ENCODE measurements around the gene XPOT.

XPOT gene

DNA sequence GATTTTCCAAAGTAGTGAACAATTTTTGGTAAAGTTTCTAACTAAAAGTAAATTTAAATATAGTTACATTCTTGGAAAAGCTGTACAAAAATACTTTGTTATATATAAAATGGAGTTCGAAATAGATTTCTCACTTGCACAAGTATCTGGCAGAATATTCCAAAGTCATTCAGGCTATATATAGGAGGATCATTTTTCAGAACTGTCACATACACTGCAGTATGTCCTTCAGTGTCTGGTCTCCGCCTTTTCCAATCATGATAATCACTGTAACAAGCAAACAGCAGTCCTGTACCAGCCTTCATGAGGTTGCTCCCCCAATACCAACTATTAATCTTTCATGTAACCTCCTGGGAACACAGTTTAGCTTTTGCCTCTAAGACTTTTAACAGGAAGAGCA is 66.3 kb downstream of the XPOT start:
- no peak for DNase-seq

DNA sequence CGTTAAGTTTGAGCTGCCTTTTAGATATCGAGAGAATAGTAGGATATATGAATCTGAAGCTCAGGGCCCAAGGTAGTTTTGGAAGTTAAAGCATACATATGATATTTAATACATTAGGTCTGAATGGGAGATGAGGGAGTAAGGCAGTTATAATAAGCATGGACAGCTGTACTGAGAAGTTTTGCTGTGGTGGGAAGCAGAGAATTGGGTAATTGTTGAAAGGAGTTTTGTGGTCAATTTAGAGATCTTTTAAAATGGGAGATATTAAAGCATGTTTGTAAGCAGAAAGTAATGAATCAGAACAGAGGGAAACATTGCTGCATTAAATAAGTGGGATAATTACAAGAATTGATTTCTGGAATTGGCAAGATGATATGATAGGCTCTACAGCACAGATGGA is 69.0 kb downstream of the XPOT start:
- no peak for DNase-seq

DNA sequence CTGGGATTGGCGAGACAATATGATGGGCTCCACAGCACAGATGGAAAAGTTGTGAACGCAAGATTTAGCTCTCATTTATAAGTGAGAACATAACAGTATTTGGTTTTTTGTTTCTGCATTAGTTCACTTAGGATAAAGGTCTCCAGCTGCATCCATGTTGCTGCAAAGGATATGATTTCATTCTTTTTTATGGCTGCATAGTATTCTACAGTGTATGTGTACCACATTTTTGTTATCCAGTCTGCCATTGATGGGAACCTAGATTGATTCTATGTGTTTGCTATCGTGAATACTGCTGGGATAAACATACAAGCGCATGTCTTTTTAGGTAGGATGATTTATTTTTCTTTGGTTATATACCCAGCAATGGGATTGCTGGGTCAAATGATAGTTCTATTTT is 71.3 kb downstream of the XPOT start:
- DNase-seq, result no peak

DNA sequence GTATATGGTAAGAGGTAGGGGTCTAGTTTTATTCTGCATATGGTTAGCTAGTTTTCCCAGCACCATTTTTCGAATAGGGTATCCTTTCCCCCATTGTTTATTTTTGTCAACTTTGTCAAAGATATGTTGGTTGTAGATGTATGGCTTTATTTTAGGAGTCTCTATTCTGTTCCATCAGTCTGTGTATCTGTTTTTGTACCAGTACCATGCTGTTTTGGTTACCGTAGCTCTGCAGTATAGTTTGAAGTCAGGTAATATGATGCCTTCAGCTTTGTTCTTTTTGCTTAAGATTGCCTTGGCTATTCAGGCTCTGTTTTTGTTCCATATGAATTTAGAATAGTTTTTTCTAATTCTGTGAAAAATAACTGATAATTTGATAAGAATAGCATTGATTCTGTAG is 72.7 kb downstream of the XPOT start:
- no peak for DNase-seq

DNA sequence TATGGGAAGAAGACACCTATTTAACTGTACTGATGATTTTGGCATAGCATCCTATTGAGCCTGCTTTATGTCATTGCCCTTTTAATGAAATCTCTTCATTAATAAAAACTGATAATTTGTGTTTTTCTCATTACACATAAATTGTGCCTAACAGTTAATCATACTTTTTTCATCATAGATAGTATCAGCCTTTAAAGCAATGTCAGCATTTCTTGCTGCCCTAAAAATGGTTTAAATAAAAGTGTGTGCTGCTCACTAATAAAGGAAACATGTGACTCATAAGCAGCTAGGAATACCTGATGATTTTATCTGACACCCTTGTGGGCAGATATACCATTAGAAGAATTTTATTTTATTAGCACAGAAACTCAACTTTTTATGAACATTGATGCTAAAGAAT is 74.5 kb downstream of the XPOT start:
- no peak for DNase-seq

DNA sequence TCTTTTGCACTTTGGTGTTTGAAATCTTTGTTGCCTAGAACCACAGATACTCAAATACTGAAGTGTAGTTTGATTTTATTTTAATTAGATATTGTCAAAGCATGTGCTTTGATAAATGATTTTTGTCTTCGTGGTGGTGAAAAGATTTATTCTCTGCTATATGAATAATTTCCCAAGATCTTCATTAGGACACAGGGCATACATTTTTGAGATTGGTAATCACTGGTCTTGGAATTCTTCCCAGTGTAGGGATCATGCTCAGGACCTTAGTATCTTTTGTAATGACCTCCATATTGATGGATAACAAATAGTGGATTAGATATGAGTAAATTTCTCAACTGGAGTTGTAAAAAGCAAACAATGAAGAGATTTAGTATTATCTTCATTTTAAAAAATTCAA is 76.0 kb downstream of the XPOT start:
- no peak for DNase-seq

DNA sequence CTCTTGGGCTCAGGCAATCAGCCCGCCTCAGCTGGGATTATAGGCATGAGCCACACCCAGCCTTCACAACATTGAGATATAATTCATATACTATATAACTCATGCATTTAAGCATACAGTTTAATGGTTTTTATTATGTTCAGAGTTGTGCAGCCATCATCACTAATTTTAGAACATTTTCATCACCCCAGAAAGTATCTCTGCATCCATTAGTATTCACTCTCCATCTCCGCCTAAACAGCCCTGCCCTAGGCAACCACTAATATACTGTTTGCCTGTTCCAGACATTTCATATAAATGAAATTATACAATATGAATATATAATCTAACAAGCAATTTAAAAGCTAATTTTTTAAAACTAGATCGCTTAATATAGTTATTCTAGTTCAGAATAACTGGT is 82.5 kb downstream of the XPOT start:
- DNase-seq, result no peak

DNA sequence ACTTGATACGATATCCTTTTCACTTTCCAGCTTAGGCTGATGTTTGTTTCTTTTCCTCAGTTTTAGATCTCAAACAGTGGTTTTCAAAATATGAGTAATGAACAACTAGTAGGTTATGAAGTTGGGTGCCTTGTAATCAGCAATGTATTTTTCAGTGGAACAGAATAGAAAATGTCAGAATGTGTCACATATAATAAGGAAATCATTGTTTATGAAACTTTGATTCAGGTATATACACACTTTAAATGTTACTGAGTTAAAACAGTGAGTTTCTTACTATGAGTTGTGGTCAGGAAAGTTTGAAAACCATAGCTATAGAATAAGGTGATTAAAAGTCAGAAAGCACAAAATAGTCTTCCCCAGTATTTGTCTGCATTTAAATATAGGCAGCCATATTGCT is 87.5 kb downstream of the XPOT start:
- no peak for DNase-seq

DNA sequence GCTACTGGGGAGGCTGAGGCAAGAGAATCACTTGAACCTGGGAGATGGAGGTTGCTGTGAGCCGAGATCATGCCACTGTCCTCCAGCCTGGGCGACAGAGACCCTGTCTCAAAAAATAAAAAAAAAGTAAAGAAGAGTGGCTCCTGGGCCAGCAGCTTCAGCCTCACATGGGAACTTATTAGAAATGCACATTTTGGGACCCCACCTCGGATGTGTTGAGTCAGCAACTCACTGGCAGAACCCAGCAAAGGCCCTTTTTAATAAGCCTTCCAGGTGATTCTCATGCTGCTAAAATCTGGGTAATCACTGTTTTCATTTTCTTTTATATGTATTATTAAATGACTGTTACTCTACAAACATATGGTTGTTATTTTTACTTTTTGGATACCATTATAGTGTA is 89.3 kb downstream of the XPOT start:
- no peak for DNase-seq

DNA sequence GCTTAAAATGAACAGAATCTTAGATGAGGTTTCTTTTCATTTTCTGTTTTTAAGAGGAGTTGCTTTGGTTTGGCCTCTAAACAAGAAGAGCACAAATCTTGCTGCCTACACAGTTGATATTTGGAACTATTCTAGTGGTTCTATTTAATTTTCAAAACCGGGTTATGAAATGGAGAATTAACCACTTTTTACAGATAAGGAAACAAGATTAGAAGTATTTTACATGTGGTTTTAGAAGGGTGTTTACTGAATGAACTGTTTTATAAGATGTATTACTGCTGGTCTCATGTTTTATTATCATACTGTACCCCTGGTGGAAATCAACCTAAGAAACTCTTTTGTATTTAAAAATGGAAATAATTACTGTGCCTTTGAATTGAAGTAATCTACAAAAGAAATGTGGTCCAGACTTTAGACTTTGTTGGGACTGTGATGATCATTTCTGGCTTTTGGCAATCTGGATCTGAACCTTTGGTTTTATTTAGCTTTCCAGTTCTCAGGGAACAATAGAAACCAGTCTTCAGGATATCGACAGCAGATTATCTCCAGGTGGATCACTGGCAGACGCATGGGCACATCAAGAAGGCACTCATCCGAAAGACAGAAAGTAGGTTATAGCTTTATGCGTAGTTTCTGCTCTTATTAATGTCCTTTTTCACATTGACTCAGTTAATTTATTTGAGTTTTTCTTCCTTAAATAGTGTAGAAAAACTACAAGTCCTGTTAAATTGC is 91.0 kb downstream of the XPOT start:
- no peak for DNase-seq

DNA sequence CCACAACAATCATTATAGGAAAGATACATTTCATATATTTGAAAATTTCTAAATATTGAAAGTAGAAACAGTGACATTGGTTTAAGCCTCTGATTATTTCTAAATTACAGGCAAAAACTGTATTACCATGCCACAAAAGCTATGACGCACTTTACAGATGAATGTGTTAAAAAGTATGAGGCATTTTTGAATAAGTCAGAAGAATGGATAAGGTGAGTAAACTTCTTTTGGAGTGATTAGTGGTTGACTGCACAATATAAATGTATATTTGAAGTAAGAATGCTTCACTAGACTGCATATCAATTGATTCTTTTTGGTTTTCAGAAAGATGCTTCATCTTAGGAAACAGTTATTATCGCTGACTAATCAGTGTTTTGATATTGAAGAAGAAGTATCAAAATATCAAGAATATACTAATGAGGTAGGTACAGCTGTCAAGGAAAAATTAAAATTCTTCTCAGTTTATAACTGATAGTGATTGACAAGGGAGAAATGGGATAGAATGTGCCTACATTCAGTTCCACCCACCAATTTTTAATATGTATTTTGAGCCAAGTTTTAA is 92.7 kb downstream of the XPOT start:
- no peak for DNase-seq

DNA sequence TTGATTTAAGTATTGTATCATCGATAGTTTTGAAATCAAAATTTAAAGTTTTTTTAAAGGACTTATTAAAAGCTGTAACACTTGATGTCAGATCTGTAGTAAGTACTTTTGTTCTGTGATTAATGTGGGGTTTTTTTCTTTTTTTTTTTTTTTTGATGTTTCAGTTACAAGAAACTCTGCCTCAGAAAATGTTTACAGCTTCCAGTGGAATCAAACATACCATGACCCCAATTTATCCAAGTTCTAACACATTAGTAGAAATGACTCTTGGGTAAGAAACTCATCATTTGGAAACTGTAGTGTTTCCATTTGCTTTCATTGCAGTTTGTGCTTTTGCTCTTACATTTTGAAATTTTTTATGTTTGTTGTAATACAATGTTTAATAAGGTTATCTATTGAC is 93.3 kb downstream of the XPOT start:
- DNase-seq, result no peak

DNA sequence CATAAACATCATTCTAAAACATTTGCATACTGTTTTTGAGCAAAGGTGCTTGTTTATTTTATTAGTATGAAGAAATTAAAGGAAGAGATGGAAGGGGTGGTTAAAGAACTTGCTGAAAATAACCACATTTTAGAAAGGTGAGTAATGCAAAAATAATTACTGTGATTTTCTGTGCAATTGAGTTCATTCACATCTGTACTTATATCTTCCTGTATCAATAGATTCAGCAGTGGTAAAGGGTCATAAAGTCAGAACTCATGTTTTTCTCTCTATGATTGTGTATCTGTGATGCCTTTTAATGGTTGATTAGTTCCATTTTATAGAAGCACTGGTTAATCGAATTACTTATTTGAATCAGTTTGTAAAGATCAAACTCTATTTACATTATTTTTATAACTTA is 93.7 kb downstream of the XPOT start:
- DNase-seq, result no peak

DNA sequence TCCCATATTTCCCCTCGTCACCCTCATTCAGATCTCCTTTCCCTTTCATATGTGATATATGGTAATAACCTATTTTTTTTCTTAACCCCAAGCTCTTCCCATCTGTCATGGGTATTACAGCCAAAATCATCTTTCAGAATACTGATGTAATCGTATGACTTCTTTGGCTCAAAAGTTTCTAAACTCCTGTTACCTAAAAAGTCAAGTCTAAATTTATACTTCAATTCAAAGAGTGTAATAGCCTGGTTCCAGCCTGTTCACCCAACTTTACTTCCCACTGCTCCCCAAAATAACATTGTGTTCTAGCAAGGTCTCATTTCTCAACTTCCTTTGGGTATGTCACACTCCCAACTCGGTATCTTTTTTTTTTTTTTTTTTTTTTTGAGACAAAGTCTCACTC is 96.2 kb downstream of the XPOT start:
- peak; percentile 24 to 57 (median 48) for DNase-seq

Data from suppressor macrophage treated with lipopolysaccharide for 1 hour (primary cell).